HL-60 (cell line): Measurements from ENCODE around the gene ADAD2.

Source experiments
- CTCF ChIP-seq: IDR thresholded peaks from one replicate; pipeline ENCODE4 v1.5.1; 2011; ENCODE audit warnings: low read length, control low read depth, inconsistent platforms; ENCODE audit not compliant: insufficient read depth
- GABPA ChIP-seq: IDR thresholded peaks from 2 replicates; pipeline ENCODE4 v1.6.1; 2012; ENCODE audit warnings: low read depth
- POLR2AphosphoS5 ChIP-seq: IDR thresholded peaks from 2 replicates; pipeline ENCODE4 v1.6.1; 2012; ENCODE audit warnings: low read depth

GRCh38 chr16:84182680-84183571, 8.0 kb upstream of the ADAD2 start:
- no peak for TF ChIP-seq CTCF
- no peak for TF ChIP-seq POLR2AphosphoS5
- TF ChIP-seq GABPA = no peak
